8988T (cell line): ENCODE results near the gene PCCA.
A peak's percentile ranks its signal among the peaks of the same experiment; 100 is the strongest.
"Not testable (repeated sequence)": the region's sequence is repeated elsewhere in the genome, so short reads cannot be mapped to it uniquely, and the experiment has no call there.

ENCODE experiments used
- DNase-seq: peaks from one replicate; pipeline ENCODE4 v3.0.0; 2011

The PCCA gene

DNA sequence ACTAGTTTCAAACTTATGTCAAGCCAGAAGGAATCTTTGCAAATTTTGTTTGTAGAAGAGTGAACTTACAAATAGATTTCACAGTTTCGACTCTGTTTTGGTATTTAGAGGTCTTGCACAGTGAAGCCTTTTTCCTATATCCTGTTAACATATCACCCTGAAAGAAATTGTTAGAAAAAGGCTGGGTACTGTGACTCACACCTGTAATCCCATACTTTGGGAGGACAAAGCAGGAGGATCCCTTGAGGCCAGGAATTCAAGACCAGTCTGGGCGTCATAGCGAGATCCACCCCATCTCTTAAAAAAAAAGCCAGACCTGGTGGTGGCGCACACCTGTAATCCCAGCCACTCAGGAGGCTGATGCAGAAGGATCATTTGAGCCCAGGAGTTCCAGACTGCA, 275.7 kb downstream of the PCCA start:
- no peak for DNase-seq

DNA sequence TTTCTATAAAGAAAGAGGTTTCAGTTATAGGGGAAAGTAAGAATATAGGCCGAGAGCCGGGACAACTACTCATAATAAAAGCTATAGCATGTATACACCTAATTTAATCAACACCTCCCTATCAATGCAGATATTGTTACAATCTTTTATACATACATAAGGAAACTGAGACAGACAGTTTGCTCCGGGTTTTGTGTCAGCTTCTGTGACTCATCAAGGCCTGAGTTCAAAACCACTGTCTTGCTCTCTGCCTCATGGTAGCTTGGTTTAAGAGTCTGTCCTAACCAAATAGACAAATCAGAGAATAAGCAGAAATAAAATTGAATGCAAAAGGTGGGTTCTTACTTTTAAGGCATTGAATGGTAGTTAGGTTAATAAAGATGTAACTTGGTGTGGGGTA, 276.8 kb downstream of the PCCA start:
- DNase-seq: no peak

GRCh38 chr13:100378533-100378932, 289.6 kb downstream of the PCCA start:
- DNase-seq: no peak

GRCh38 chr13:100381595-100382224, 292.8 kb downstream of the PCCA start:
- DNase-seq: no peak

- no peak for DNase-seq
These were observed 293.9 kb downstream of the PCCA start for GRCh38 chr13:100382785-100383184.

- no peak for DNase-seq
These were observed 298.5 kb downstream of the PCCA start for GRCh38 chr13:100387416-100387815.

DNA sequence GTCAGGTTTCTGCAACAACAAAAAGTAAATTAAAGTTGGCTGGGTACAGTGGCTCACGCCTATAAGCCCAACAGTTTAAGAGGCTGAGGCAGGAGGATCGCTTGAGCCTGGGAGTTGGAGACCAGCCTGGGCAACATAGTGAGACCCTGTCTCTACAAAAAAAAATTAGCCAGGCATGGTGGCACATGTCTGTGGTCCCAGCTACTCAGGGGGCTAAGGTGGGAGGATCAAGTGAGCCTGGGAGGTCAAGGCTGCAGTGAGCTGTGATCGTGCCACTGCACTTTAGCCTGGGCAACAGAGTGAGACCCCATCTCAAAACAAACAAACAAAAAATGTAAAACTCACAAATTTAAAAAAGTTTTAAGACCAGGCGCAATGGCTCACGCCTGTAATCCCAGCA, 299.3 kb downstream of the PCCA start:
- not testable (repeated sequence) for DNase-seq

DNA sequence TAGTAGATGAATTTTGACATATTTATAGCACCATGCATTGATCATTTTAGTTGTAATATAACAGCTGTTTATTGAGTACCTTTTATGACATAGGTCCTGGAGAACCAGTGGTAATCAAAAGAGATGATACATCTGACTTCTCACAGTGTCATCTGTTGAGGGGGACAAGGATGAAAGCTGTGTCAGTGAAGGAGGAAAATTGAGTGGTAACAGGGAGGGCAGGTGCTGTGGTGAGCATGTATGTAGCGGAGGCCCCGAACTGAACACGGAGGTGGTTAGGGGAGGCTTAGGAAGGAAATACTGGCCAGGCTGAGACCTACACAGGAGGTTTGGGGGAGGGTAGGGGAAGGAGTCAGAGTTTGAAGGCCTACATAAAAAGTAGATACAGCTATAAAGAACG, 300.0 kb downstream of the PCCA start:
- DNase-seq: no peak

DNA sequence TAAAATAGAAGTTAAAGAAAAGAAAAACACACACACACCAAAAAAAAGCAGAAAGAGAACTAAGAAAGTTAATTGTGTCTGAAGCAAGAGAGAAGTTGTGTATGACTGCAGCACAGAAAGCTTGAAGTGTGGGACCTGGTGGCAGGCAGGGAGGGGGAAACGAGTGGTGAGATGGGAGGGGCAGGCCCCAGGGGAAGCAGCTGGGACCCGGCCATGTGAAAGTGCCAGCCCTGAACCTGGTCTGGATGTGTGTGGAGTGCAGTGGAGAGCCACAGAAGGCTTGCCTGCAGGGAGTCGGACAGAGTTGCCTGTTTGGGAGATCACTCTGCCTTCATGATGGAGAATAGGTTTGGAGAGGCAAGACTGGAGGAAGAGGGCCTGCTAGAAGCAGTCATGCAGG, 300.7 kb downstream of the PCCA start:
- DNase-seq: no peak

DNA sequence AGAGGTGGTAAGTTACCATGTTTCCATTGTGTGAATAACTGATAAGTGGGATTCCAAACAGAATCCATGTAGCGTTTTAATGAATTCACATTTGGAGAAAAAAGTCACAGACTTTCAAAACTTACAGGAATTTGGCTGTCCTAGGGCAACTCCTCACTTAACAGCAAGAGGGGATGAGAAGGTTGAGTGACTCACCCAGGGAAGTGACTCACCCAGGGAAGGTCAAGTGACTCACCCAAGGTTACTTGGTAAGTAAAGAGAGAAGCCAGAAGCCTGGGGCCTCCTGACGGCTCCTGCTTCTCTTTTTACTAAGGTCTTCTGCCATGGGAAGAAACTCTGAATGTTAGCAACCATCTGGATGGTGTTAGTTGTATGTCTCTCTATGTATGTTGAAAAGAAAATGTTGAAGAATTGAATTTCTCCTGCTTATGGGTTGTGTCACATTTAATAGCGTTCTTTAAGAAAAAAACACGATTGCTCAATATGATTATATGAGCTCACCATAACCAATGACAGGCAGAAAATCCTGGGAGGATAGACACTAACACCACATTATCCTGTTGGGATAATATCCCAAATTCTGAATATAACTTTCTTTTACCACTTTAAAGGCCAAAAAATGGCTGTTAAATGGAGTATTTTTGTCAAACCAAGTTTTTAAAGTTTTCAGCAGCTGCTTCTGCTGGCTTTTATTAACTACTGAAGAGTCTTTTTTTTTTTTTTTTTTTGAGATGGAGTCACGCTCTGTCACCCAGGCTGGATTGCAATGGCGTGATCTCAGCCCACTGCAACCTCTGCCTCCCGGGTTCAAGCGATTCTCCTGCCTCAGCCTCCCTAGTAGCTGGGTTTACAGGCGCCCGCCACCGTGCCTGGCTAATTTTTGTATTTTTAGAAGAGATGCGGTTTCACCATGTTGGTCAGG, 304.1 kb downstream of the PCCA start:
- DNase-seq: peak; percentile 47

DNA sequence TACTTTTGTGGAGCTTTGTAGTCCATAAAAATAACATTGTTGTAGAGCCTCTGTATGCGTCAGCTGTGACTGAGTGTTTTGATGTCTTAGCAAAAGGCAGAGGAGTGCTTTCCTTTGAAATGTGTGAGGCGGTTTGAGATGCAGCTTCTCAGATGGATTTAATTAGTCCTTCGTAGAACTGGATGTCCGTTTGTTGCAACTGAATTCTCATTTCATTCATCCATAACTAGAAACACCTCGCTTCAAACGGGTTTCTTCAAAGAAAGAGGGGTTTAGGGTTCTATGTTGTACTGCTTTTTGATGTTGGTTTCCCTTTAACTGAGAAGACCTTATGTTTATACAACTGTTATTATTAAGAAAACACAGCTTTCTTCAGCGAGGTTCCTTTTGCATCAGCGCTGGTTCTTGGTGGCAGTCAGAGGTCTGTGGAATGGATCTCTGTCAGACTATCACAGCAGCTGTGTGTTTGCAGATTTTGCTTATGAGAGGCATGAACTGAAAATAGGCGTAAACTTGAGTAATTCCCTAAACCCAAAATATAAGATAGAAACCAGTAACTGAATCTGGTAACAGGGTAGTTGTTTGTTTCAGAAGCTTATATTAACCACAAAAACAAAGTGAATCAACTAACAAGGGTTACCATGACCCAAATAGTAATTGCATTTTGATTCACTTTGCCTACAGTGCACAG, 305.3 kb downstream of the PCCA start:
- DNase-seq: no peak

- no peak for DNase-seq
These were observed 306.9 kb downstream of the PCCA start for GRCh38 chr13:100395698-100396373.

DNA sequence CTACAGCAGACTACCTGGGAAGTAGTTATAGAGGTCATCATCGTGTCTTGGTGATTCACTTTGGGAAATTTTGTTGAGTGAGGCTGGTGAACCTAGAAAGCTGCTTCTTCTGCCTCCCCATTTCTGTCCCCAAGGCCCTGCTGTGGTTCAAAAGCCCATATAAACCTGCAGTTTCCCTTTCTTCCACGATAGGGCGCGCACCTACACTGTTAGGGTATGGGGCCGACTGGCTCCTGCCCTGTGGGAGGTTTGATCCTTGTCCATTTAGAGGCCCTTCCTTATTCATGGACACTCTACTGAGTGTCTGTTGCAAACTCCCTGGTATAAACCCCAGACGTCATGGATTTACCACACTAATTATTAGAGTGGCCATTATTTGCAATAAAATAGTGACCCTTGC, 307.9 kb downstream of the PCCA start:
- DNase-seq: no peak

GRCh38 chr13:100397627-100398026, 308.7 kb downstream of the PCCA start:
- no peak for DNase-seq

DNA sequence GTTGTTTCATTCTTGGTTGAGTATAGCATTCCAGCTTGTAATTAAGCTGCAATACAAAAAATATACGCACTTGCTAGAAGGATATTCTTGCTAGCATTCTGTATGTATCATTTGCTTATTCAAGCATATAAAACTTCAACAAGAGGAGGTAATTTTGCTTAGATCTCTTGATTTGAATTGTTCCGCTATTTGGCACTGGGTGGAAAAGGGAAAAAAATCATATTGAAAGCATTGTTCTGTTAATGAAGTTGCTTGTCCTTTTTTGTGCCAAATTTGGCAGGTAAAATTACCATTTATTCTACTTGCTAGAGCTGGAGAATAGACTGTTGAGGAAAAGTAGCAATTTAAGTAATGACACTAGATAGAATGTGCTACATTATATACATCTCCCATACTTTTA, 309.5 kb downstream of the PCCA start:
- DNase-seq: no peak

DNA sequence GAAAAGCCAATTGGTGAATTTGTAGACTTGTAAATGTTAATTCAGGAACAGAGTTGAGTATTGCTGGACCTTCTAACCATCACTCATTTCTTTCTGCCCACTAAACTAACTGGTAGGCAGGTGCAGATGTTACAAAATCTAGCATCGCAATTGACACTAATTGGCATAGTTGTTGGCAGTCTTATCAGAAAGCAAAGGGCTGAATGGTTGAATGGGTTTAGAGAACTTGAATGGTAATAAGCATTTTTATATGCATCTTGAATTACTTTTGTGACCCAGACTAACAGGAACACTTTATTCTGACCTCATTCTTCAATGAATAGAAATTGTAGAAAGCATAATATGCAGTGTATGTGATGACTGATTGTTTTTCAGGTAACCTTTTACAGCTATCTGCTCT, 310.6 kb downstream of the PCCA start:
- DNase-seq: no peak

DNA sequence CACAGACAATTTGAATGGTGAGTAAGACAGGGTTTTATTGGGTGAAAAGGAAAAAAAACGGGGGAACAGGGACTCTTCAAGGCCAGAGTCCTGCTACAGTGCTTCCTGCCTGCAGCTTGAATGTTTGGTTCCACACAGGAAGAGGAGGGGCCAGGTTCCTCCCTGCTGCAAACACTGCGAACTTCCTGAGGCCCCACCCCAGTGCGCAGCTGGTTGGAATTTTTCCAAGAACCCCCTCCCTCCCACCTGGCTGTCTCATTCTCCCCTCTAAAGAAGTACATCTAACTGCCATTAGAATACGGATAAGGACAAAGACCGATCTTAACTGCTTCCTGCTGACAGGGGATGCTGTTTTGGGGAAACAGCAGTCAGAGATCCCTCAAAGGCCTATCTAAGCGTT, 314.8 kb downstream of the PCCA start:
- DNase-seq: no peak

GRCh38 chr13:100409132-100409531, 320.2 kb downstream of the PCCA start:
- no peak for DNase-seq

GRCh38 chr13:100423375-100423774, 334.5 kb downstream of the PCCA start:
- no peak for DNase-seq

- no peak for DNase-seq
These were observed 340.1 kb downstream of the PCCA start for GRCh38 chr13:100428986-100429385.

DNA sequence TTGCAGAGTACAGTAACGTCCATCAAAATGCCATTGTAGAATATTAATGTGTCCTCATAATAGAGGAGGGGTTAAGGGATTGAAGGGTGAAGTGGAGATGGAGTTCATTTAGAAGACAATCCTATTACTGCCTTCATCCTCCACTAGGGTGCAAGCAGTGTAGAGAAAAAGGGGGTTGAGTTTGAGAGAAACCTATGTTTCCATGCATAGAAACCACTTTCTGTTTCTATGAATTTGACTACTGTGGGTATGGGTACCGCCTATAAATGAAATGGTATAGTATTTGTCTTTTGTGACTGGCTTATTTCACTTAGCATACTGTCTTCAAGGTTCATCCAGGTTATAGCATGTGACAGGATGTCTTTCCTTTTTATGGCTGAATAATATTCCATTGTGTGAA, 343.7 kb downstream of the PCCA start:
- no peak for DNase-seq

- DNase-seq: no peak
These were observed 344.6 kb downstream of the PCCA start for GRCh38 chr13:100433475-100433874.

DNA sequence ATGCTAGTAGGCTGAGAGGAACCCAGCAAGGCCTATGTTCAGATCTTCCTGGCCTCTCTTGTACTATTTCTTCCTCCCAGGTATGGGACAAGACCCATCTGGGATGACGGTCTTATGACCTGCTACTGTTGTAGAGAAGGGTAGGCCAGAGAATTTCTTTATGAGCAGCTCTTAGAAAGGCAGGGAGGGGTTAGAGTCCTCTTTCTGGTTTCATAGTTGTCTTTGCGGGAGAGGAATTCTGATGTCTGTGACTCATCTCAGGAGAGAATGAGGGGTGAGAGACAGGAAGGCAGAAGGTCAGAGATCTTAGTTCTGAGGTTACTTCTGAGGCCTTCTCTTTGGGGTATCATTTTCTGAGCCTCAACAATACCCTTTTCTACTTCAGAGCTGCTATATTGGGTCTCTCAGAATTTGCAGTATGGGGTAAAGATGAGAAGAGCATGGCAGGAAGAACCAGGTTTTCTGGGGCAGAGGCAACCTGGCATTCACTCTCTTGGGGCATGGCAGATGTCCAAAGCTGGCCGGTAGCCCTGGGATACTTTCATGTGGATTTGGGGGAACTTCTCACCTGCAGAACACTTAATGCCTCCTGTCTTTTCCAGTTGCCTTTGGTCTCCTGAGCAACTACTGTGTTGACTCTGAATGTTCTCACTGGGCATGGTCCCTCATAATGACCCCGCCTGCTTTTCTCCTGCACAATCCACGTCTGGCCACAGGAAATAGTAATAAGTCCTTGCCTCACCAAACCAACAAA, 345.3 kb downstream of the PCCA start:
- no peak for DNase-seq
